CD14-positive monocyte (primary cell): ENCODE data around the gene TBX18. TPM values are rescaled to one million over a fixed set of nuclear protein-coding genes. Genes with fewer than 3 reads are reported as not detected.

Experiments used
- DNase-seq, 3 donors: peaks; one replicate each; pipeline ENCODE4 v3.0.0-alpha.2; 2011 to 2022
- H2AFZ ChIP-seq: 2 replicates; pipeline ENCODE4 v1.6.0; 2012; ENCODE audit warnings: mild to moderate bottlenecking, low read depth, low read length, inconsistent platforms; ENCODE audit not compliant: insufficient read depth, poor library complexity, severe bottlenecking
- H3K27ac ChIP-seq, 2 donors: 1 replicate in 1 of 2; 2 replicates in 1 of 2; pipeline ENCODE4 v1.5.1; 2012 to 2013; ENCODE audit warnings: low read length in 2 of 2, control low read depth in 1 of 2, inconsistent platforms in 1 of 2, low read depth in 1 of 2, mild to moderate bottlenecking in 1 of 2
- H3K27me3 ChIP-seq, 2 donors: one replicate each; pipeline versions ENCODE4 v1.6.0 to v1.6.1; 2011 to 2013; ENCODE audit warnings: low read length in 2 of 2; ENCODE audit not compliant: control insufficient read depth in 2 of 2, insufficient read depth in 2 of 2
- H3K36me3 ChIP-seq, 2 donors: replicated peaks in 1 of 2; 1 replicate in 1 of 2; 2 replicates in 1 of 2; pipeline versions ENCODE4 v1.5.1 to v1.6.1; 2012 to 2013; ENCODE audit warnings: low read length in 2 of 2, control low read depth in 1 of 2, inconsistent platforms in 1 of 2, mild to moderate bottlenecking in 1 of 2; ENCODE audit not compliant: insufficient read depth in 2 of 2, control insufficient read depth in 1 of 2
- H3K4me1 ChIP-seq, 2 donors: 1 replicate in 1 of 2; 2 replicates in 1 of 2; pipeline versions ENCODE4 v1.5.1 to v1.6.1; 2012 to 2013; ENCODE audit warnings: low read length in 2 of 2, control low read depth in 1 of 2, inconsistent platforms in 1 of 2, mild to moderate bottlenecking in 1 of 2, moderate library complexity in 1 of 2; ENCODE audit not compliant: insufficient read depth in 2 of 2, control insufficient read depth in 1 of 2
- H3K4me2 ChIP-seq: replicated peaks from 2 replicates; pipeline ENCODE3; 2012; ENCODE audit warnings: low read length, moderate library complexity, mild to moderate bottlenecking; ENCODE audit not compliant: poor library complexity, severe bottlenecking; ENCODE audit errors: extremely low read depth
- H3K4me3 ChIP-seq, 3 experiments: fragments of 200-600 bp in 1 of 3; sonication (generic) in 1 of 3; replicated peaks in 1 of 3; 1 replicate in 2 of 3; 2 replicates in 1 of 3; pipeline ENCODE4 v1.5.1; 2011 to 2013; ENCODE audit warnings: low read length in 3 of 3, mild to moderate bottlenecking in 3 of 3, control low read depth in 2 of 3, low read depth in 2 of 3, inconsistent platforms in 1 of 3, moderate library complexity in 1 of 3
- H3K79me2 ChIP-seq: 2 replicates; pipeline ENCODE4 v1.6.0; 2012; ENCODE audit warnings: mild to moderate bottlenecking, control low read depth, inconsistent platforms, low read length, moderate library complexity; ENCODE audit not compliant: insufficient read depth
- H3K9ac ChIP-seq: 2 replicates; pipeline ENCODE4 v1.6.0; 2017; ENCODE audit warnings: low read length, mild to moderate bottlenecking; ENCODE audit not compliant: insufficient read depth, poor library complexity, severe bottlenecking
- H3K9me3 ChIP-seq, 2 donors: replicated peaks in 1 of 2; 1 replicate in 1 of 2; 2 replicates in 1 of 2; pipeline versions ENCODE4 v1.5.1 to v1.6.1; 2012 to 2013; ENCODE audit warnings: low read length in 2 of 2, control low read depth in 1 of 2; ENCODE audit not compliant: control insufficient read depth in 1 of 2, insufficient read depth in 1 of 2
- H4K20me1 ChIP-seq: 2 replicates; pipeline ENCODE4 v1.6.0; 2012; ENCODE audit warnings: mild to moderate bottlenecking, low read length, control low read depth, moderate library complexity; ENCODE audit not compliant: insufficient read depth
- H3K27ac Mint-ChIP-seq, 7 donors: one replicate each; pipeline ENCODE4 v1.8.0; 2020; ENCODE audit warnings: mild to moderate bottlenecking in 7 of 7, mixed read lengths in 7 of 7, moderate library complexity in 6 of 7, inconsistent platforms in 2 of 7
- H3K27me3 Mint-ChIP-seq, 3 donors: one replicate each; pipeline ENCODE4 v1.8.0; 2021 to 2022; ENCODE audit warnings: low read depth in 3 of 3, mild to moderate bottlenecking in 3 of 3, mixed read lengths in 3 of 3, moderate library complexity in 3 of 3, inconsistent platforms in 1 of 3
- H3K36me3 Mint-ChIP-seq, 2 donors: one replicate each; pipeline ENCODE4 v1.8.0; 2020; ENCODE audit warnings: mixed read lengths in 2 of 2, inconsistent platforms in 1 of 2, mild to moderate bottlenecking in 1 of 2
- H3K4me1 Mint-ChIP-seq: one replicate; pipeline ENCODE4 v1.8.0; 2020; ENCODE audit warnings: mild to moderate bottlenecking, mixed read lengths
- H3K4me3 Mint-ChIP-seq, 2 donors: one replicate each; pipeline ENCODE4 v1.8.0; 2020; ENCODE audit warnings: mild to moderate bottlenecking in 2 of 2, mixed read lengths in 2 of 2, moderate library complexity in 1 of 2
- H3K9me3 Mint-ChIP-seq, 7 donors: one replicate each; pipeline ENCODE4 v1.8.0; 2020 to 2022; ENCODE audit warnings: mixed read lengths in 7 of 7, mild to moderate bottlenecking in 6 of 7, moderate library complexity in 6 of 7, inconsistent platforms in 2 of 7
- WGBS: methylation state at CpG from one replicate; pipeline ENCODE4 v1.1.5; 2013; ENCODE audit warnings: missing lambda C conversion rate; ENCODE audit not compliant: insufficient coverage; 5-methylcytosine and 5-hydroxymethylcytosine counted together
- intact Hi-C, 2 donors: fragments of 100-400 bp; cut with micrococcal nuclease; formaldehyde crosslinking; loops; one replicate each; pipeline versions ENCODE4 v1.15.0 to v1.15.1; 2023
- polyA minus RNA-seq: library from RNA; depleted of rRNA, polyadenylated mRNA; stranded (reverse); fragments of >200 nt; gene quantifications from 2 replicates; pipeline ENCODE4 v1.2.3, GENCODE V29; 2012
- polyA plus RNA-seq, 3 donors: library from polyadenylated mRNA; depleted of rRNA in 1 of 3; unstranded in 2 of 3; stranded (reverse) in 1 of 3; fragments of 300-500 nt in 2 of 3; fragments of >200 nt in 1 of 3; fragmentation: Illumina TruSeq in 2 of 3; gene quantifications; 1 replicate in 2 of 3; 2 replicates in 1 of 3; pipeline ENCODE4 v1.2.3, GENCODE V29; 2012 to 2021
- total RNA-seq, 12 experiments: library from RNA in 1 of 12; stranded (reverse) in 1 of 12; fragments of 120-200 nt in 1 of 12; gene quantifications; one replicate each; pipeline ENCODE4 v1.2.4 and lab custom pipeline; 2013 to 2026; ENCODE audit warnings: mixed read lengths in 6 of 12, inconsistent platforms in 1 of 12
- TF ChIP-seq, protein P1 (sequence below): fragments of 200-600 bp; IDR thresholded peaks from one replicate; pipeline ENCODE4 v1.8.0; 2022; ENCODE audit warnings: antibody characterized with exemption, mild to moderate bottlenecking

TBX18 gene
- total RNA-seq (2013): not detected
- polyA plus RNA-seq (under 1 TPM in 1 of 3 donors, not detected in 2; 0.01 TPM), polyA minus RNA-seq (under 0.01 and 0.24 TPM in 2 replicates), total RNA-seq (lab: John Stamatoyannopoulos, UW) (0 to 2.9 (median 0.06) reads per million in 11 experiments)

- Histone ChIP-seq H3K4me2 (peak within 1 kb of the TSS; percentile 67), H3K9me3 (peaks cover 46 to 62% of the 10 kb centered on the region in 2 donors), H3K79me2 (no peaks in the 10 kb centered on the region), H3K36me3 (no peaks in the 10 kb centered on the region), H3K27me3 (peaks cover 89 to 97% of the 10 kb centered on the region in 2 donors), H2AFZ (peak within 1 kb of the TSS; percentile 67), H3K4me1 (peaks cover 9 to 23% of the 10 kb centered on the region in 2 donors), H3K4me3 (peak within 1 kb of the TSS in 1 of 3 experiments; percentile 66), H4K20me1 (no peaks in the 10 kb centered on the region), H3K9ac (no peak within 1 kb of the TSS), H3K27ac (no peak within 1 kb of the TSS)
- TF ChIP-seq, protein P1, sequence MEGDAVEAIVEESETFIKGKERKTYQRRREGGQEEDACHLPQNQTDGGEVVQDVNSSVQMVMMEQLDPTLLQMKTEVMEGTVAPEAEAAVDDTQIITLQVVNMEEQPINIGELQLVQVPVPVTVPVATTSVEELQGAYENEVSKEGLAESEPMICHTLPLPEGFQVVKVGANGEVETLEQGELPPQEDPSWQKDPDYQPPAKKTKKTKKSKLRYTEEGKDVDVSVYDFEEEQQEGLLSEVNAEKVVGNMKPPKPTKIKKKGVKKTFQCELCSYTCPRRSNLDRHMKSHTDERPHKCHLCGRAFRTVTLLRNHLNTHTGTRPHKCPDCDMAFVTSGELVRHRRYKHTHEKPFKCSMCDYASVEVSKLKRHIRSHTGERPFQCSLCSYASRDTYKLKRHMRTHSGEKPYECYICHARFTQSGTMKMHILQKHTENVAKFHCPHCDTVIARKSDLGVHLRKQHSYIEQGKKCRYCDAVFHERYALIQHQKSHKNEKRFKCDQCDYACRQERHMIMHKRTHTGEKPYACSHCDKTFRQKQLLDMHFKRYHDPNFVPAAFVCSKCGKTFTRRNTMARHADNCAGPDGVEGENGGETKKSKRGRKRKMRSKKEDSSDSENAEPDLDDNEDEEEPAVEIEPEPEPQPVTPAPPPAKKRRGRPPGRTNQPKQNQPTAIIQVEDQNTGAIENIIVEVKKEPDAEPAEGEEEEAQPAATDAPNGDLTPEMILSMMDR: no peak
- 4% methylated on average over 38 of the region's 42 CpGs for WGBS
- Mint-ChIP-seq H3K4me1 (peaks cover 16% of the 10 kb centered on the region), H3K27me3 (peaks cover 90 to 93% (median 92%) of the 10 kb centered on the region in 3 donors), H3K4me3 (peak within 1 kb of the TSS; percentile 66 to 91), H3K9me3 (peaks cover 8 to 61% (median 49%) of the 10 kb centered on the region in 7 donors), H3K27ac (peak within 1 kb of the TSS in 2 of 7 donors; percentile 6 to 9), H3K36me3 (peaks cover 4 to 16% of the 10 kb centered on the region in 2 donors)
- intact Hi-C loops: no loop called here
- DNase-seq: peak in 1 of 3 donors; percentile 10
These were observed at the start of gene TBX18 for GRCh38 chr6:84764332-84765049. Gene TBX18, minus strand, starts transcription at chr6:84764598. Its CDS starts 417 bp downstream, at chr6:84764181.

DNA sequence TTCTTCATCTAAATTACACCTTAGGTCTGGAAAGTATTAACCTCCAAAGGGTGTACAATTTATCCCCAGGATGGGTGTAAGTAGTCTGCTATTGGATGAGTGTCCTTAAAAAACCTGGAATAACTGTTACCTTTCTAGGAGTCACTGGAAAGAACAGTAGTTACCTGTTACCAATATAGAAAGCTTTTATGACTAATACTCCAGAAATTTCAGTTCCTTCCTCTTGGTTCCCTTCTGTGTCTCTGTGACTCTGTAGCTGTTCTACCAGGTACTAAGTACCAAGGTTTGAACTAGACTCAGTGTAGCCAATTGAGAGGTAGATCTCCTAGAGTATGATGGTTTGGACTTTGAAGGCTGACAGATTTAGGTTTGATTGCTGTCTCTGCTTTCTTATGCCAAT, 47.0 kb upstream of the TBX18 start:
- Histone ChIP-seq H3K4me3 (no peak overlapping the region), H3K9ac (no peak overlapping the region), H3K27ac (no peak overlapping the region), H3K36me3 (no peaks in the 10 kb centered on the region), H2AFZ (no peak overlapping the region), H3K4me1 (no peaks in the 10 kb centered on the region), H3K27me3 (no peaks in the 10 kb centered on the region), H3K79me2 (no peaks in the 10 kb centered on the region), H3K4me2 (no peak overlapping the region), H3K9me3 (no peaks in the 10 kb centered on the region), H4K20me1 (no peaks in the 10 kb centered on the region)
- Mint-ChIP-seq H3K4me3 (no peak overlapping the region), H3K9me3 (peaks cover 0 to 2% (median 0%) of the 10 kb centered on the region in 7 donors), H3K27me3 (no peaks in the 10 kb centered on the region), H3K4me1 (no peaks in the 10 kb centered on the region), H3K27ac (no peak overlapping the region), H3K36me3 (no peaks in the 10 kb centered on the region)
- intact Hi-C loops: no loop called here
- TF ChIP-seq, protein P1: no peak
- no peak for DNase-seq
